HG03135 (cell line): Measurements from ENCODE around the gene EIF5AL1.
A peak's percentile ranks its signal among the peaks of the same experiment; 100 is the strongest.
"Not testable (repeated sequence)": the region's sequence is repeated elsewhere in the genome, so short reads cannot be mapped to it uniquely, and the experiment has no call there.

Experiments used
- ATAC-seq: cut with Tn5 transposase; IDR thresholded peaks from one replicate; pipeline ENCODE4 v1.9.1; 2021; ENCODE audit warnings: mild to moderate bottlenecking, moderate library complexity; ENCODE audit not compliant: unreplicated experiment

Gene EIF5AL1

GRCh38 chr10:79555354-79556309, 43.3 kb downstream of the EIF5AL1 start:
- ATAC-seq = no peak

GRCh38 chr10:79556961-79557360, 44.6 kb downstream of the EIF5AL1 start:
- ATAC-seq = not testable (repeated sequence)

GRCh38 chr10:79559726-79560125, 47.4 kb downstream of the EIF5AL1 start:
- no peak for ATAC-seq

GRCh38 chr10:79560160-79560709, 47.9 kb downstream of the EIF5AL1 start, which contains the start of gene SFTPA2:
Gene SFTPA2 (minus strand): TSS chr10:79560407. CDS start chr10:79559483, 924 bp downstream.
- no peak for ATAC-seq

GRCh38 chr10:79561257-79561656, 48.9 kb downstream of the EIF5AL1 start:
- no peak for ATAC-seq

GRCh38 chr10:79562135-79562756, 49.9 kb downstream of the EIF5AL1 start:
- peak; percentile 74 for ATAC-seq

GRCh38 chr10:79563426-79563825, 51.1 kb downstream of the EIF5AL1 start:
- no peak for ATAC-seq
